ENCODE data around the gene CCNI.

DNA sequence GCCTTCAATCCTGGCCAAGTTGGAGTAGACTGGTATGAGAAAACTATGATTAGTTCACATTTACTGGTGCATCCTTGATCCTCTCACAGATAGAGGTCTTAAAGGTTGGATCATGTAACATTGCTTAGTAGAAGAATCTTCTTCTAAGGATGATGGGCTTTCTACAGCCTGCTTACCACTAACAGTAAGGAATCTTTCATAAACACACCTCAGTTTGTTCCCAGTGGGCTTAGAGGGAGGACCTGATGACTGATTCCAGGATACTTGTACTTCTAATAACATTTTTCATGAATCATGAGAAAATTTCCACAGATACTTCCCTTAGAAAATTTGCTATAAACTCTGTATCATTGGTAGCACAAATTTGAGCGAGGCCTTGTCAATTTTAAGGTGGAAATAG, 40.6 kb downstream of the CCNI start:
- TF ChIP-seq, protein P1, sequence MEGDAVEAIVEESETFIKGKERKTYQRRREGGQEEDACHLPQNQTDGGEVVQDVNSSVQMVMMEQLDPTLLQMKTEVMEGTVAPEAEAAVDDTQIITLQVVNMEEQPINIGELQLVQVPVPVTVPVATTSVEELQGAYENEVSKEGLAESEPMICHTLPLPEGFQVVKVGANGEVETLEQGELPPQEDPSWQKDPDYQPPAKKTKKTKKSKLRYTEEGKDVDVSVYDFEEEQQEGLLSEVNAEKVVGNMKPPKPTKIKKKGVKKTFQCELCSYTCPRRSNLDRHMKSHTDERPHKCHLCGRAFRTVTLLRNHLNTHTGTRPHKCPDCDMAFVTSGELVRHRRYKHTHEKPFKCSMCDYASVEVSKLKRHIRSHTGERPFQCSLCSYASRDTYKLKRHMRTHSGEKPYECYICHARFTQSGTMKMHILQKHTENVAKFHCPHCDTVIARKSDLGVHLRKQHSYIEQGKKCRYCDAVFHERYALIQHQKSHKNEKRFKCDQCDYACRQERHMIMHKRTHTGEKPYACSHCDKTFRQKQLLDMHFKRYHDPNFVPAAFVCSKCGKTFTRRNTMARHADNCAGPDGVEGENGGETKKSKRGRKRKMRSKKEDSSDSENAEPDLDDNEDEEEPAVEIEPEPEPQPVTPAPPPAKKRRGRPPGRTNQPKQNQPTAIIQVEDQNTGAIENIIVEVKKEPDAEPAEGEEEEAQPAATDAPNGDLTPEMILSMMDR (IDR thresholded peaks at IDR 0.05), result no peak
- TF ChIP-seq POLR2A (IDR thresholded peaks at IDR 0.05), result no peak

Measured in Peyer's patch (tissue), 4 donors.